Pulmonary artery endothelial cell (primary cell): ENCODE results near the gene C6orf47. TPM values are rescaled to one million over a fixed set of nuclear protein-coding genes. Genes with fewer than 3 reads are reported as not detected.
"Not testable (repeated sequence)": the region's sequence is repeated elsewhere in the genome, so short reads cannot be mapped to it uniquely, and the experiment has no call there.

Experiments
- DNase-seq: peaks from one replicate; pipeline ENCODE4 v3.0.0-alpha.2; 2011; ENCODE audit warnings: low read depth, low spot score
- total RNA-seq: library from RNA; depleted of rRNA; stranded (reverse); fragments of >200 nt; gene quantifications from 2 replicates; pipeline ENCODE4 v1.2.3, GENCODE V29; 2014

Gene C6orf47
- total RNA-seq: 18.7 and 20.5 TPM in 2 replicates

GRCh38 chr6:31660381-31661261 is at the start of gene C6orf47:
Gene C6orf47, minus strand, starts transcription at chr6:31660778. Its CDS starts 831 bp downstream, at chr6:31659947.
- peak; percentile 47 for DNase-seq

DNA sequence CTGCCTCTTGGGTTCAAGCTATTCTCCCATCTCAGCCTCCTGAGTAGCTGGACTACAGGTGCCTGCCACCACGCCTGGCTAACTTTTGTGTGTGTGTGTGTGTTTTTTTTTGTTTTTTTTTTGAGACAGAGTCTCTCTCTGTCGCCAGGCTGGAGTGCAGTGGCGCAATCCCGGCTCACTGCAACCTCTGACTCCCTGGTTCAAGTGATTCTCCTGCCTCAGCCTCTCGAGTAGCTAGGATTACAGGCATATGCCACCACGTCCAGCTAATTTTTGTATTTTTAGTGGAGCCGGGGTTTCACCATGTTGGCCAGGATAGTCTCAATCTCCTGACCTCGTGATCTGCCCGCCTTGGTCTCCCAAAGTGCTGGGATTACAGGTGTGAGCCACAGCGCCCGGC is 48.6 kb upstream of the C6orf47 start:
- not testable (repeated sequence) for DNase-seq

- DNase-seq: no peak
Observed at GRCh38 chr6:31708224-31708623, 47.6 kb upstream of the C6orf47 start.

- DNase-seq: no peak
Observed at GRCh38 chr6:31707701-31708100, 47.1 kb upstream of the C6orf47 start.

- DNase-seq: no peak
Observed at GRCh38 chr6:31706599-31706998, 46.0 kb upstream of the C6orf47 start, which contains the start of gene LY6G6F. Gene LY6G6F, plus strand, starts transcription at chr6:31706866. Its CDS starts 41 bp downstream, at chr6:31706907.

- DNase-seq: no peak
Observed at GRCh38 chr6:31705931-31706330, 45.4 kb upstream of the C6orf47 start.

DNA sequence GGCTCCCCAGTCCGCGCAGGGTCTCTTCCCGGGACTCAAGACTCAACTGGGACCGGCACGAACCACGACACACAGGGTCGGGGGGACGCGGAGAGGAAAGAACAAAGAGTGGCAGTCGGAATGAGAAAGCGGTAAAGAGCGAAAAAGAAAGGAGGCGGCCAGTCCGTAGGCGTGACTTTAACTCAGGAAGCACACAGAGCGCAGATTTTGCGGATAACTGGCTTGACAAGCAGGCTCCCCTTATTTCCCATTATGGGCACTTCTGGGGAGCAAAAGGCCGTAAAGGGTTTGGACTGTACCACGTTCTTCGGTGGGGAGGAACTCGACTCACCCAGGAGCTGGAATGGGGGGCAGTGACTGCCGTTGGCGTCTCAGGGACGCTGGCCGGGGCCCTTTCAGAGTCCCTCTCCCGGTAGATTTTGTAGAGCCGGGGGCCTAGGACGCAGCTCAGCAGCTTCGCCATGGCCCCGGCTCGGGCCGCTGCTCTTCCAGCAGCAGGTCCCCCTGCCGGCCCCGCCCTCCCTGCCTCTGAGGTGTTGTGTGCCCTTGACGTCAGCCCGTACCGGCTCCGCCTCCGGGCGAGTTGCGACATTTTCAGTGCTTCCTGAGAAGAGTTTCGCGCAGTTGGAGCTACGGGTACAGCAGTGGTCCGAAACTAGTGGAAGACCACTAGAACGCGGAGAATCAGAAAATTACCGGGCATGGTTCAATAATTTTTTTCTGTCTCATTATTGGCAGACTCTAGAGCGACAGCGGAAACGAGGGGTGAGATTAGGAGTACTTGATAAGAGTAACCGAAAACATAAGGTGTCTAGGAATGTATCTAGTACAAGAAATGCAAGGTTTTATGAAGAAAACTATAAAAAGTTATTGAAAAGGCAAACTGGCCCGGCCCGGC is 42.5 kb upstream of the C6orf47 start, which contains the start of gene ABHD16A:
ABHD16A (minus strand) TSS at position 506 of the 898 bp plus-strand sequence; CDS start at position 463, 43 bp downstream.
- DNase-seq: peak; percentile 96

GRCh38 chr6:31702405-31702818 is 41.8 kb upstream of the C6orf47 start:
- no peak for DNase-seq

GRCh38 chr6:31701666-31702404 is 41.3 kb upstream of the C6orf47 start:
- no peak for DNase-seq

GRCh38 chr6:31700740-31701401 is 40.3 kb upstream of the C6orf47 start:
- DNase-seq: no peak

DNA sequence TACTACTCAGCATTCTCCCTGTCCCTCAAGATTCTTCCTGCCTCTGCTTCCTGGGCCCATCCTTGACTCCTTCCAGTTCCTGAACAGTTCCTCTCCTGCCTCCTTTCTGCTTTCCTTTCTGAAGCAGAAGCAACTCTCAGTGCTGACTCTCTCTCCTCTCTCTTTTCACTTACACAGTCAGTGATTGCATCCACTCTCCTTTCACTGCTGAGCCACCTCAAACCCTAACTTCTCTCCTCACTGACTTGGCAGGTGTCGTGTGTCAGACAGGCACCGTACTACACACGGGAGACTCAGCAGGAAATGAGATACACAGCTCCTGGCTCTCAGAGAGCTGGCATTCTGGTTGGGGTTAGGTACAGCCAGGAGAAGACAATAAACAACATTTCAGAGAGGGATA is 37.0 kb upstream of the C6orf47 start:
- DNase-seq: no peak

- DNase-seq: no peak
Observed at GRCh38 chr6:31693535-31693934, 33.0 kb upstream of the C6orf47 start.

- DNase-seq: no peak
Observed at GRCh38 chr6:31692886-31693285, 32.3 kb upstream of the C6orf47 start.

GRCh38 chr6:31692353-31692752 is 31.8 kb upstream of the C6orf47 start:
- DNase-seq: no peak

GRCh38 chr6:31691564-31692108 is 31.1 kb upstream of the C6orf47 start:
- DNase-seq: no peak

GRCh38 chr6:31691078-31691463 is 30.5 kb upstream of the C6orf47 start:
- DNase-seq: no peak

DNA sequence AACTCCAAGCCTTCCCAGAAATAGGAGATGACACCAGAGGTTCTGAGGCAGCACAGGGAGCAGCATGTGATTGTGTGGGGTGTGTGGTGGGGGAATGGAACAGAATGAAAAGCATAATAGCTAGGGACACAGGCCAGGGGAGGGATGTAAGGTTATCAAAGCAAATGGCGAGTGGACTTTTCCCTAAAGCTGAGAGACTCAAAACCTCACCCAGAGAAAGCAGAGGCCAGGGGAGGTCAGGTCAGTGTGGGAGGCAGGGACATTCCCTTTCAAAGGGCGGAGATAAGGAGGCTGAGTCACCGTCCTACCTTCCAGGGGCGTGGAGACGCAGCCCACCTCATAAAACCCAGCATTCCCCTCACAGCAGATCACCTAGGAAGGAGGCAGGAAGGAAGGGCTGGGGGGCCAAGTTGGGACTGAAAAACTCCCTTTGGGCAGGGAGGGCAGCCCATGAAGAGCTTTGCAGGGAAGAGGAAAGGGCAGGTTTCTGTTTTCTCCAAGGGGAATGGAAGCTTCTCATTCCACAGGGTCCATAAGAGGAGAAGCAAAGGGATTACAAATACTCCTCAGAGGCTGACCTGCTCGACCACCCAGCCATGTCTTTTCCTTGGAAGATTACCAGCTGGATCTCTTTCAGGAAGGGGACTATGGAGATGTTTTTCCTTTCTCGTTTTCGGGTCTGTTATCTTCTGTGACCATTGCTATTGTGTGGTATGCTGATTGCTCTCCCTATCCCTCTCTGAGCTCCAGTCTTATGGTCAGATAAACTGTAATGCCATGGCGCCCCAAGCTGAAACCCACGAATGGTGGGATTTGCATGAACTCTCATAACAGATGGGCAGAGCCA is 29.9 kb upstream of the C6orf47 start:
- DNase-seq: no peak

- no peak for DNase-seq
Observed at GRCh38 chr6:31689249-31690110, 28.9 kb upstream of the C6orf47 start.
